ENCODE measurements around the gene COL16A1. TPM values are rescaled to one million over a fixed set of nuclear protein-coding genes. Genes with fewer than 3 reads are reported as not detected.

COL16A1 gene
- total and polyA plus RNA-seq, 2 of the 4 experiments (the other 2 are of a cell fraction), result 34.2 to 62.8 TPM

DNA sequence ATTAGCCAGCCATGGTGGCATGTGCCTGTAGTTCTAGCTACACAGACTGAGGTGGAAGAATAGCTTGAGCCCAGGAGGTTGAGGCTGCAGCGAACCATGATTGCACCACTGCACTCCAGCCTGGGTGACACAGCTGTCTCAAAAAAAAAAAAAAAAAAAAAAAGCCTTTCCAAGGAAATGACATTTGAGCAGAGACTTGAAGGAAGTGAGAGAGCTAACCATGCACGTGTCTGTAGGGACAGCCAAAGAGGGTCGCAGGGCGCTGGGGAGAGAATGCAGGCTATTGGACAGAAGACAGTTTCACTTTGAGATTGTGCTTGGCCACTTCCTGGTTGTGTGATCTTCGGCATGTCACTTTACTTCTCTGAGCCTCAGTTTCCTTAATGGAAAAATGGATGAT lies 79.5 kb downstream of the COL16A1 start:
- Histone ChIP-seq H3K23ac (ENCODE audit: low read depth, low read length) (no peak overlapping the region), H4K5ac (ENCODE audit: low read depth, low read length) (no peak overlapping the region), H3K79me1 (ENCODE audit: low read depth in 1 of 2, low read length in 2 of 2) (no peaks in the 10 kb centered on the region), H3K36me3 (ENCODE audit: control insufficient read depth, insufficient read depth, low read length) (peaks cover 7% of the 10 kb centered on the region; the same call in 1 of the 2 replicates), H3K4me2 (ENCODE audit: low read depth, low read length) (no peak overlapping the region), H4K91ac (ENCODE audit: insufficient read depth, low read depth, low read length) (no peak overlapping the region), H2AK5ac (ENCODE audit: low read depth, low read length) (no peak overlapping the region), H3K4ac (ENCODE audit: low read depth, low read length) (no peak overlapping the region), H2BK20ac (ENCODE audit: low read depth, low read length) (no peak overlapping the region), H4K8ac (ENCODE audit: low read depth in 2 of 2, low read length in 2 of 2) (no peak overlapping the region), H3K56ac (ENCODE audit: extremely low read depth, insufficient read depth, low read length) (no peak overlapping the region), H2BK120ac (ENCODE audit: low read depth, low read length) (no peak overlapping the region), H2AFZ (replicated peaks; ENCODE audit: low read length, poor library complexity) (no peak overlapping the region), H3K14ac (replicated peaks; ENCODE audit: low read depth, low read length) (no peak overlapping the region), H3K27ac (ENCODE audit: insufficient read depth, low read length) (no peak overlapping the region), H3K9me3 (ENCODE audit: control insufficient read depth, insufficient read depth, low read length) (no peaks in the 10 kb centered on the region), H3K4me1 (ENCODE audit: control insufficient read depth, insufficient read depth, low read length) (peaks cover 8% of the 10 kb centered on the region), H3K4me3 (ENCODE audit: insufficient read depth, low read depth, low read length) (no peak overlapping the region), H2BK5ac (ENCODE audit: low read depth, low read length, poor library complexity, severe bottlenecking) (no peak overlapping the region), H3K9ac (ENCODE audit: low read depth, low read length) (no peak overlapping the region), H3K27me3 (ENCODE audit: control insufficient read depth, insufficient read depth, low read length) (no peaks in the 10 kb centered on the region; the same call in 1 of the 2 replicates), H2BK15ac (ENCODE audit: low read depth, low read length) (no peak overlapping the region), H4K20me1 (ENCODE audit: insufficient read depth, low read length) (0 out of 2 replicates have a peak, but pooled peaks cover 10% of the 10 kb centered on the region), H2AK9ac (replicated peaks; ENCODE audit: low read depth, low read length, poor library complexity) (no peak overlapping the region), H3K18ac (ENCODE audit: low read depth, low read length) (no peak overlapping the region), H3K9me1 (ENCODE audit: insufficient read depth, low read length) (0 out of 2 replicates have a peak, but pooled peaks cover 9% of the 10 kb centered on the region)
- ATAC-seq (ENCODE audit: low read depth) (no peak), DNase-seq (no peak)
- TF ChIP-seq CEBPB (IDR thresholded peaks at IDR 0.05; ENCODE audit: low read depth, low read length), result no peak
- BruUV-seq (replicated peaks), result no TSS peak
- ChIA-PET CTCF (no interaction called here), POLR2A (ENCODE audit: unreplicated experiment) (no interaction called here)
- in situ Hi-C loops (cut with MboI; ENCODE audit: low sequenced_read_pairs) (no loop called here), intact Hi-C loops (cut with micrococcal nuclease) (no loop called here), dilution Hi-C loops (cut with HindIII; ENCODE audit: low sequenced_read_pairs, unreplicated experiment) (no loop called here)
- 73% methylated on average over 4 of the region's 5 CpGs; no CpG with 5 or more reads in 1 of the 2 experiments for WGBS, 2 experiments (ENCODE audit: extremely low coverage in 2 of 2, insufficient read length in 1 of 2)

All from IMR-90 (cell line).